ENCODE measurements around the gene CCDC33.

CCDC33 gene

GRCh38 chr15:74297887-74298286 lies 61.8 kb downstream of the CCDC33 start:
- no peak overlapping the region for H3K4me3 ChIP-seq (replicated peaks; ENCODE audit: low read depth, low read length)
- no peak for DNase-seq (ENCODE audit: extremely low read depth, low read depth)
- TF ChIP-seq, protein P1, sequence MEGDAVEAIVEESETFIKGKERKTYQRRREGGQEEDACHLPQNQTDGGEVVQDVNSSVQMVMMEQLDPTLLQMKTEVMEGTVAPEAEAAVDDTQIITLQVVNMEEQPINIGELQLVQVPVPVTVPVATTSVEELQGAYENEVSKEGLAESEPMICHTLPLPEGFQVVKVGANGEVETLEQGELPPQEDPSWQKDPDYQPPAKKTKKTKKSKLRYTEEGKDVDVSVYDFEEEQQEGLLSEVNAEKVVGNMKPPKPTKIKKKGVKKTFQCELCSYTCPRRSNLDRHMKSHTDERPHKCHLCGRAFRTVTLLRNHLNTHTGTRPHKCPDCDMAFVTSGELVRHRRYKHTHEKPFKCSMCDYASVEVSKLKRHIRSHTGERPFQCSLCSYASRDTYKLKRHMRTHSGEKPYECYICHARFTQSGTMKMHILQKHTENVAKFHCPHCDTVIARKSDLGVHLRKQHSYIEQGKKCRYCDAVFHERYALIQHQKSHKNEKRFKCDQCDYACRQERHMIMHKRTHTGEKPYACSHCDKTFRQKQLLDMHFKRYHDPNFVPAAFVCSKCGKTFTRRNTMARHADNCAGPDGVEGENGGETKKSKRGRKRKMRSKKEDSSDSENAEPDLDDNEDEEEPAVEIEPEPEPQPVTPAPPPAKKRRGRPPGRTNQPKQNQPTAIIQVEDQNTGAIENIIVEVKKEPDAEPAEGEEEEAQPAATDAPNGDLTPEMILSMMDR (IDR thresholded peaks at IDR 0.05; ENCODE audit: low read depth, low read length, missing control alignments), result no peak

GRCh38 chr15:74300057-74300795 lies 64.1 kb downstream of the CCDC33 start:
- TF ChIP-seq, protein P1 (IDR thresholded peaks at IDR 0.05; ENCODE audit: low read depth, low read length, missing control alignments), result no peak
- DNase-seq (ENCODE audit: extremely low read depth, low read depth), result no peak
- no peak overlapping the region for H3K4me3 ChIP-seq (replicated peaks; ENCODE audit: low read depth, low read length)

GRCh38 chr15:74301583-74302361 lies 65.6 kb downstream of the CCDC33 start:
- no peak for DNase-seq (ENCODE audit: extremely low read depth, low read depth)
- H3K4me3 ChIP-seq (replicated peaks; ENCODE audit: low read depth, low read length), result no peak overlapping the region
- TF ChIP-seq, protein P1 (IDR thresholded peaks at IDR 0.05; ENCODE audit: low read depth, low read length, missing control alignments), result no peak

DNA sequence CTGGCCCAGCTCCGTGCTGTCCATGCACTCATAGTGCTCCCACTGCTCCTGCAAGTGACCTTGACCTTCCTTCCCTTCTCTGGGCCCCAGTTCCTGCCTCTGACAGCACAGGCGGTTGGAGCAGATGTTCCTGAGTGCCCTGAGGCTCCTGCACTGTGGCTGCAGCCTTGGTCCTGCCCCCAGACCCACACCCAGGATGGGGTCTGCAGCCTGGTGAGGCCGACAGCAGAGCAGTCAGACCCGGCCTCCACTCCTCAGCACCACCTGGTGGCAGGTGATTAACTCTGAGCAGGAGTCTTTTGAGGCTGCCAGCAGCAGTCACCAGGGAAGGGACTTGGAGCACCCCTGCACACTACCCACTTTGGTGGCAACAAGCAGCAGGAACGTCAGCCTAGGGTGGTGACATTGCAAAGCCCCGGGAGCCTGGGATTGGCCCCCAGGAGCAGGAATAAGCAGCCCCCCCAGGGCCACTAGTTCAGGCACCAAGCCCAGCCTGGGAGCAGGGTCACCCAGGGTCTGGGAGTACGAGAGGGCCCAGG lies 66.8 kb downstream of the CCDC33 start:
- no peak overlapping the region for H3K4me3 ChIP-seq (replicated peaks; ENCODE audit: low read depth, low read length)
- no peak for DNase-seq (ENCODE audit: extremely low read depth, low read depth)
- TF ChIP-seq, protein P1 (IDR thresholded peaks at IDR 0.05; ENCODE audit: low read depth, low read length, missing control alignments), result peak; percentile 57

GRCh38 chr15:74303741-74304309 lies 67.7 kb downstream of the CCDC33 start:
- TF ChIP-seq, protein P1 (IDR thresholded peaks at IDR 0.05; ENCODE audit: low read depth, low read length, missing control alignments), result no peak
- no peak for DNase-seq (ENCODE audit: extremely low read depth, low read depth)
- H3K4me3 ChIP-seq (replicated peaks; ENCODE audit: low read depth, low read length), result no peak overlapping the region

- no peak for DNase-seq (ENCODE audit: extremely low read depth, low read depth)
Observed at GRCh38 chr15:74304431-74304830, 68.3 kb downstream of the CCDC33 start.

More at GRCh38 chr15:74304431-74304830, 68.3 kb downstream of the CCDC33 start:
- H3K4me3 ChIP-seq (replicated peaks; ENCODE audit: low read depth, low read length), result no peak overlapping the region
- TF ChIP-seq, protein P1 (IDR thresholded peaks at IDR 0.05; ENCODE audit: low read depth, low read length, missing control alignments), result no peak
